Left colon (tissue), 2 donors: ENCODE results near the gene UGT1A1. TPM values are rescaled to one million over a fixed set of nuclear protein-coding genes. Genes with fewer than 3 reads are reported as not detected.

ENCODE experiments used
- total RNA-seq, 2 donors: library from RNA; stranded (reverse); fragmentation: NEBNext Ultra II Directional; extraction: Animal tissue kit (Norgen Biotek cat#: 25700); gene quantifications; one replicate each; pipeline ENCODE4 v1.2.1, GENCODE V29; 2021
- donor health status: DM: no; HTN: no; CAD: no.
- donor health status: DM: yes; HTN: yes; CAD: no.

The UGT1A1 gene
- total RNA-seq, 2 donors from 2014 or later, result 4.0 to 13.6 TPM

Other genes with a start within 250 kb of the UGT1A1 start
- gene USP40, start 193.5 kb upstream of the UGT1A1 start, total RNA-seq, result 10 to 100 TPM; 26.4 to 27.9 TPM
- 10 to 100 TPM; 19.3 to 25.1 TPM for gene UGT1A8, start 142.6 kb upstream of the UGT1A1 start, total RNA-seq
- gene UGT1A10, start 123.8 kb upstream of the UGT1A1 start, total RNA-seq, result 100 to 1,000 TPM in 1 of 2 donors, 10 to 100 TPM in 1; 84.8 to 112 TPM
- gene UGT1A9, start 88.4 kb upstream of the UGT1A1 start, total RNA-seq, result 1 to 10 TPM; 4.1 to 5.2 TPM
- gene UGT1A7, start 78.4 kb upstream of the UGT1A1 start, total RNA-seq, result 1 to 10 TPM; 5.6 to 6.8 TPM
- 10 to 100 TPM in 1 of 2 donors, 1 to 10 TPM in 1; 6.4 to 10.2 TPM for gene UGT1A6, start 67.4 kb upstream of the UGT1A1 start, total RNA-seq
- gene UGT1A5, start 47.4 kb upstream of the UGT1A1 start, total RNA-seq, result 1 to 10 TPM; 2.1 to 3.7 TPM
- gene UGT1A4, start 41.5 kb upstream of the UGT1A1 start, total RNA-seq, result 1 to 10 TPM; 2.2 to 4.0 TPM
- 1 to 10 TPM; 2.0 to 3.0 TPM for gene UGT1A3, start 31.2 kb upstream of the UGT1A1 start, total RNA-seq
- under 1 TPM in 1 of 2 donors, not detected in 1; 0.24 TPM for gene MROH2A, start 18.1 kb downstream of the UGT1A1 start, total RNA-seq
- gene HJURP, start 94.3 kb downstream of the UGT1A1 start, total RNA-seq, result 1 to 10 TPM; 1.7 to 6.3 TPM
- gene TRPM8, start 157.1 kb downstream of the UGT1A1 start, total RNA-seq, result not detected